Measurements from ENCODE around the gene ITK. TPM values are rescaled to one million over a fixed set of nuclear protein-coding genes. Genes with fewer than 3 reads are reported as not detected.
"Not testable (repeated sequence)": the region's sequence is repeated elsewhere in the genome, so short reads cannot be mapped to it uniquely, and the experiment has no call there.

Gene ITK
- total RNA-seq, 1 donor from 2014 or later: not detected

GRCh38 chr5:157175071-157175612 lies 5.5 kb upstream of the ITK start:
- Histone ChIP-seq H3K4me3 (ENCODE audit: low read depth, low read length) (no peak overlapping the region), H3K36me3 (ENCODE audit: control insufficient read depth, insufficient read depth, low read length) (no peaks in the 10 kb centered on the region), H3K27me3 (ENCODE audit: control insufficient read depth, insufficient read depth, low read length) (no peaks in the 10 kb centered on the region)
- DNase-seq (ENCODE audit: low read depth): no peak
- FAIRE-seq: no peak
- TF ChIP-seq, protein P1, sequence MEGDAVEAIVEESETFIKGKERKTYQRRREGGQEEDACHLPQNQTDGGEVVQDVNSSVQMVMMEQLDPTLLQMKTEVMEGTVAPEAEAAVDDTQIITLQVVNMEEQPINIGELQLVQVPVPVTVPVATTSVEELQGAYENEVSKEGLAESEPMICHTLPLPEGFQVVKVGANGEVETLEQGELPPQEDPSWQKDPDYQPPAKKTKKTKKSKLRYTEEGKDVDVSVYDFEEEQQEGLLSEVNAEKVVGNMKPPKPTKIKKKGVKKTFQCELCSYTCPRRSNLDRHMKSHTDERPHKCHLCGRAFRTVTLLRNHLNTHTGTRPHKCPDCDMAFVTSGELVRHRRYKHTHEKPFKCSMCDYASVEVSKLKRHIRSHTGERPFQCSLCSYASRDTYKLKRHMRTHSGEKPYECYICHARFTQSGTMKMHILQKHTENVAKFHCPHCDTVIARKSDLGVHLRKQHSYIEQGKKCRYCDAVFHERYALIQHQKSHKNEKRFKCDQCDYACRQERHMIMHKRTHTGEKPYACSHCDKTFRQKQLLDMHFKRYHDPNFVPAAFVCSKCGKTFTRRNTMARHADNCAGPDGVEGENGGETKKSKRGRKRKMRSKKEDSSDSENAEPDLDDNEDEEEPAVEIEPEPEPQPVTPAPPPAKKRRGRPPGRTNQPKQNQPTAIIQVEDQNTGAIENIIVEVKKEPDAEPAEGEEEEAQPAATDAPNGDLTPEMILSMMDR (IDR thresholded peaks at IDR 0.05; ENCODE audit: insufficient read depth, low read length, severe bottlenecking): no peak

- TF ChIP-seq, protein P1 (IDR thresholded peaks at IDR 0.05; ENCODE audit: insufficient read depth, low read length, severe bottlenecking): no peak
- no peak for DNase-seq (ENCODE audit: low read depth)
- Histone ChIP-seq H3K36me3 (ENCODE audit: control insufficient read depth, insufficient read depth, low read length) (no peaks in the 10 kb centered on the region), H3K4me3 (ENCODE audit: low read depth, low read length) (no peak overlapping the region), H3K27me3 (ENCODE audit: control insufficient read depth, insufficient read depth, low read length) (no peaks in the 10 kb centered on the region)
- no peak for FAIRE-seq
Measured at GRCh38 chr5:157177953-157178352, 2.7 kb upstream of the ITK start.

DNA sequence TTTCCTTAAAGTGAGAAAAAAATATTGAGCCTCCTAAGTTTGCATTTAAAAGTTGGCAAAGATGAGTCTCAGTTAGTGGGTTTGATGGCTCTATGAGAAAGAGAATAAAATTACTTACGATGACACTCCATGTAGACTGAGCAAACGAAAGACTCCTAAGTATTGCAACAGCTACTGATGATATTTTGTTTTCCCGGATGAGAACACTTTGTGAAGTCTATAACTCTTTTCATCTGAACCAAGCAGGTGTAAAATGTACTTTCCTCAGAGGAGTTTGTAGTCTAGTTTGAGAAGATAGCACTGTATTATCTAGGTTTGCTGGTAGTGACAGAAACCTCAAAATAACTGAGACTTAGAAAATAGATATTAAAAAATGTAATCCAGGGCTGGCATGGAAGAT lies 1.7 kb upstream of the ITK start:
- FAIRE-seq: no peak

DNA sequence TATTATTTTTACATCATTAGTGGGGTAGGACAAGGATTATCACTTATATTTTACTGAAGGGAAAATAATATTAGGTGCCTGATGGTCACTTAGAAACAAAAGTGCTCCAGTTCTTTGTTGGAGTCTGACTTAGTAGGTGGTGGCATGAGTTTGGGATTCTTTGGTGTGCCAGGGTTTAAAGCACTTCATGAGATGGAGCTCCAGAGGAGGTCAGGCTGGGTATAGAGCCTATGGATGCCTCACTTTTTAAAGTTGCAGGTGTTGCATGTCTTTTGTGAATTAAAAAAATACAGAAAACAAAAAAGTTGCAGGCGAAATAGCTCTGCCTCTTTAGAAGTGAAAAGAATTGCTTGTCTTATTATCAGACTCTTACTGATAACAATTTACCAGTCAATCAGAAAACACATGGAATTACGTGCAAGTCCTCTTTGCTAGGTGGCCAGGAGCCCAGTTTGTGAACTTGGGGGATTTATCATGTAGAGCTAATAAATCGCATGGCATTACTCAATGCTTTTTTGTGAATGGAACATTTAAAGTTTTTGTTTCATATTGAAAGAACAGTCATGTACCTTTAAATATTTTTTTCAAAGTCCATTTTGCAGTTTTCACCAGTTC lies 1.6 kb downstream of the ITK start:
- FAIRE-seq (no peak), DNase-seq (ENCODE audit: low read depth) (no peak)
- TF ChIP-seq, protein P1 (IDR thresholded peaks at IDR 0.05; ENCODE audit: insufficient read depth, low read length, severe bottlenecking): no peak
- Histone ChIP-seq H3K27me3 (ENCODE audit: control insufficient read depth, insufficient read depth, low read length) (no peaks in the 10 kb centered on the region), H3K36me3 (ENCODE audit: control insufficient read depth, insufficient read depth, low read length) (no peaks in the 10 kb centered on the region), H3K4me3 (ENCODE audit: low read depth, low read length) (no peak overlapping the region)

More for the DNA sequence above, 1.7 kb upstream of the ITK start:
- TF ChIP-seq, protein P1 (IDR thresholded peaks at IDR 0.05; ENCODE audit: insufficient read depth, low read length, severe bottlenecking): no peak
- H3K36me3 ChIP-seq (ENCODE audit: control insufficient read depth, insufficient read depth, low read length): no peaks in the 10 kb centered on the region
- no peak overlapping the region for H3K4me3 ChIP-seq (ENCODE audit: low read depth, low read length)
- no peaks in the 10 kb centered on the region for H3K27me3 ChIP-seq (ENCODE audit: control insufficient read depth, insufficient read depth, low read length)
- DNase-seq (ENCODE audit: low read depth): no peak

DNA sequence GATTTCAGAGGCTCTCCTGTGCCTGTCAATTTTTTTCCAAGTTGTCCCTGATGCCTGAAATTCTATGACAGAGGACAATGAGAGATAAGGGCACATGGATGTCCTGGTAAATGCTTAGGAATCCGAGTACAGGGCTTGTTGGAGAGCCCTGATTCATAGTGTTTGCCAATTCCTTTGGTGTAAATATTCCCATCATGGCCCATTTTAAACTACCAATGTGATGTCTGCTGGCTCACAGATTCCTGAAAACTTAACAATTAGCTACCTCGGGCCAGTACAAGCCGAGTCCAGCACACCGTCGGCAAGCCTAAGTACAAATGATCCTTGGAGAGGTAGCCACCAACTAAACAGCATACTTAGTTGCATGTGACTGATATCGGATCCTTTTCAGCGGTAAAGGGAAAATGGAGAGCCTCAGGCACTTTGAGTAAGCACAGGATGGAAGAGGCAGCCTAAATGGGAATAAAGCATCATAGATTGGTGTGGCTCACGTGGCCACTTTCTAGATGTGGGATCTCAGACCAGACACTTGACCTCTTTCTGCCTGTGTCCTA lies 3.6 kb downstream of the ITK start:
- H3K27me3 ChIP-seq (ENCODE audit: control insufficient read depth, insufficient read depth, low read length): no peaks in the 10 kb centered on the region
- DNase-seq (ENCODE audit: low read depth) (no peak), FAIRE-seq (no peak)
- H3K36me3 ChIP-seq (ENCODE audit: control insufficient read depth, insufficient read depth, low read length): no peaks in the 10 kb centered on the region
- no peak overlapping the region for H3K4me3 ChIP-seq (ENCODE audit: low read depth, low read length)
- TF ChIP-seq, protein P1 (IDR thresholded peaks at IDR 0.05; ENCODE audit: insufficient read depth, low read length, severe bottlenecking): no peak

DNA sequence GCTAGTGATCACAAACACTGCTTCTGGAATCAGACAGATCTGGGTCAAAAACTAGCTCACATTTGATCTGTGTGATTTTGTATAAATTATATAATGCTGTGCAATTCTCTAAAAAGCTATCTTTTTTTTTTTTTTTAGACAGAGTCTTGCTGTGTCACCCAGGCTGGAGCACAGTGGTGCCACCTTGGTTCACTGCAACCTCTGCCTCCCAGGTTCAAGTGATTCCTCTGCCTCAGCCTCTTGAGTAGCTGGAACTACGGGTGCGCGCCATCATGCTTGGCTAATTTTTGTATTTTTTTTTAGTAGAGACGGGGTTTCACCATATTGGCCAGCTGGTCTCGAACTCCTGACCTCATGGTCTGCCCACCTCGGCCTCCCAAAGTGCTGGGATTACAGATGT lies 4.5 kb downstream of the ITK start:
- H3K27me3 ChIP-seq (ENCODE audit: control insufficient read depth, insufficient read depth, low read length); H3K36me3 ChIP-seq (ENCODE audit: control insufficient read depth, insufficient read depth, low read length); DNase-seq (ENCODE audit: low read depth); H3K4me3 ChIP-seq (ENCODE audit: low read depth, low read length); FAIRE-seq: not testable (repeated sequence)

Data from bronchial epithelial cell (primary cell).